ENCODE results near the gene LHFPL6.

The LHFPL6 gene

DNA sequence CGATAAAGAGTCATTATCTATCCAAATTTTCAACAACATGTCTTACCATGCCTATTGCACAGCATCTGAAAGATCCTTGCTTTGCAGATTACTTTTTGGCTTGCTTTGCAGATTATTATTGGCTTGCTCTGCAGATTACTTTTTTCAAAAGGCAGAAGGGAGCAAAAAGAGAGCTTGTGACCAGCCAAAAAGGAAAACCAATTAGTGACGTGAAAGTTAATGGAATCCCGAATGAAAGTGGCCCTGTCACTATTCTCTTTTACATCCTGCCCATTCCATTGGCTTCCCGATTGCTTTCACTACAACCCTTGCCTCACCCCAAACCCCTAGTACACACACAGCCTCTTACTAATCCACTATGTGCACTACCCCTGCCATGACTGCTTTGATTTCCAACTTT, 81.3 kb downstream of the LHFPL6 start:
- in situ Hi-C loops (cut with MboI; ENCODE audit: low sequenced_read_pairs) = no loop called here

DNA sequence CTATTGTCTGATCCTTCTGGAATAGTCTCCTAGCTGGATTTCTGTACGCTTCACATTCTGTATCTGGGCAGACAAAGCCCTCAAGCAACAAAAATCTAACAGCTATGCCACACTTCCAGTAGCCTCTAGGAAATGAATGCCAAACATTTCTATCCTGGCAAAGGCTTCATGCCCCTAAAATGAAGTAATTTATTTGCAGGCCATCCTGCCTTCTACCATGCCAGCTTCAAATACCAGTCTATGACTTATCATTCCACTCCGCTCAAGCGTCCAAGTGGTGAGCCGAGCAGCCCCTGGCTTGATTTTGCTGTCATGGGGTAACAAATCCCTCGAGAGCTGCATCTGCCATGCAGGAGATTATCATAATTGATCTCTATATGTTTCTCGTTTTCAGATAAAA, 86.9 kb downstream of the LHFPL6 start:
- in situ Hi-C loops (cut with MboI; ENCODE audit: low sequenced_read_pairs) = no loop called here

DNA sequence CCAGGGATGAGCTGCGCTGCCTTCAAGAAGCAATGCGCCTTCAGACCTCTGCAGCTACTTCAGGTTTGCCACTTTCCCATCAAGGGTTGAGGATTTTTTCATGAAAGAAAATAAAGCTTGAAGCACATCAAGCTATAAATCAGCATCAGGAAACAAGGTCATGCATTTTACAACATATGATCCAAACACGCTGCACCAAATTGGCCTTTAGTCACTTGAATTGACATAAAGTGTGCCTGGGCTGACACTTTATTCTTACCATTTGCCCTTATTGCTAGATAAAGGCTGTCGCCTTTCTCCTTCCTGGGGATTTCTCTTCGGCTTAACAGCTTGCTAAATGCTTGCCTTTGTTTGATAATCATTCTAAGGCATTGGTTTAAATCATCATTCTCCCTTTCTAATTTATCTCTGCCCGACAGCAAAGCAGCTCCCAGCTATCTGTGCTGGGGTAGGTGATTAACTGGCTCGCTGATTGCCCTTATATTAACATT, 87.7 kb downstream of the LHFPL6 start:
- in situ Hi-C loops (cut with MboI; ENCODE audit: low sequenced_read_pairs) = no loop called here

- in situ Hi-C loops (cut with MboI; ENCODE audit: low sequenced_read_pairs) = no loop called here
These were observed 90.3 kb downstream of the LHFPL6 start for GRCh38 chr13:39512687-39513086.

DNA sequence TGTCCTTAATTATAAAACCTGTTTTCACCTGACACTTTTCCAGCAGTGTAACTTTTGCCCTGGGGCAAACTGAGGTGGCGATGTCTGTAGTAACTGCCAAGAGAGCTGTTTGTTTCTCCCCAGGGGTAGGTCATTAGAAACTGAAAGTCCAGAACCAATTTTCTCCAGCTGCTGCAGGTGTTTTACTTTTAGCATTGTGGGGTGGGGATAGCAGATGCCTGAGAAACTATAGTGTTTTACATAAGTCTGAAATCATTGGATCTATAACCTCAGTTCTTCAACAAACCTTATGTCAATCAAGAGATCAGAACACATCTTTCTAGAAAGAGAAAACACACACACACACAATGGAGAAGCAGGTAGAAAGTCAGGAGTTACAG, 92.7 kb downstream of the LHFPL6 start:
- in situ Hi-C loops (cut with MboI; ENCODE audit: low sequenced_read_pairs) = no loop called here

DNA sequence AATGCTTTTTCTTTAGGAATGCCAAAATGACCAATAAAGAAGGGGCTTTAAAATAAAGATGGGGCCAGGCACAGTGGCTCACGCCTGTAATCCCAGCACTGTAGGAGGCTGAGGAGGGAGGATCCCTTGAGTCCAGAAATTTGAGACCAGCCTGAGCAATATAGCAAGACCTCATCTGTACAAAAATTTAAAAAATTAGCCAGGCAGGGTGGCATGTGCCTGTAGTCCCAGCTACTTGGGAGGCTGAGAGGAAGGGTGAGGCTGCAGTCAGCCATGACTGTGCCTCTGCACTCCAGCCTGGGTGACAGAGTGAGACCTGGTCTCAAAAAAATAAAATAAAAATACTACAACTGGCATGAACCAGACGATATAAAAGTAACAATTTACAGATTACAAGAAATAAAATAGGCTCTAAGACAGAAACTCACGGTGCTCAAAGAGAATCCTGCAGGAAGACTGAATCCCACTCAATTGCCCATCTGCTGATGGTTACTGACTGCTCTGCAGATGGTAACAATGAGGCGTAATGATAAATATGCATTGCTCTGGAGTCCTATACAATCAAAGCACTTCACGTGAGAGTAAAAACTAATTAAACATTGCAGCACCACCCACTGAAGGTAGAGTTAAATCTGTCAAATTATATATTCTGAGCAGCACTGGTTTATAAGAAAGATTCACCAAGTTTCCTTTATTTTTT, 93.2 kb downstream of the LHFPL6 start:
- in situ Hi-C loops (cut with MboI; ENCODE audit: low sequenced_read_pairs) = no loop called here

DNA sequence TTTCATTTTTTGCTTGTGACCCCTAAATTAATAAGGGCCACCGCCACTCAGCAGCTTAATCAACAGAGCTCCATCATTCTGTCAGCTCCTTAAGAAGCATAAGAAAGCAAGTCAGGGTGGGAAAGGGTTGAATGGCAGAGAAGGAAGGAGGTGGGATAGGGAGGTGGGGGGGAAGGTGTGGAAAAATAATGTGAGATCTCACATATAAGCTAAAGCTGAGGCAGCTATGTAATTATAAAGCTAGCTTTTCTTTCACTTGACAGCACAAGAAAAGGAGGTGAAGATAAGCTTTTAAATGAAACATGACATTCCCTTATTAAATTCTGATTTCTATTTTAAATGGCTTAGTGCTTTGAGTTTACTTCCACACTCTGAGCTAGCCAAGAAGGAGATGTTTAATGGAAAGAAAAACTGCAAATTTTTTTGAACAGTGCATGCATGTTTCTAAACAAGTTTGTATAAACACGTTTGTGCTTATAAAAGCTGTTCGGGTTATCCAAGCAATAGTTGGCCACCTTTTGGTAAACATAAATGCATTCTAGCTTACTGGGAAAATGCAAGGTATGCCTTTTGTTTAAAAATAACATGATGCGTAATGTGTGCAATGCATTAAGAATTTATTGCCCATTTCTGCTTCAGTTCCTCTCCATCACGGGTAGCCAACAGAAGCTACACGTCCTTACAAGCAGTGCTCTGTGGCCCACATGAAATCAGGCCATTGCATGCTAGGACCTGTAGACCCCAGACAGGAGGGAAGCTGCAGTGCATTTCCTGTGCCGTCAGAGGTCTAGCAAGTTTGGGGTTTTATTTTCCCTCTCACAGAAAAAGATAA, 96.2 kb downstream of the LHFPL6 start:
- in situ Hi-C loops (cut with MboI; ENCODE audit: low sequenced_read_pairs) = no loop called here

GRCh38 chr13:39505151-39505550, 97.8 kb downstream of the LHFPL6 start:
- in situ Hi-C loops (cut with MboI; ENCODE audit: low sequenced_read_pairs) = no loop called here

DNA sequence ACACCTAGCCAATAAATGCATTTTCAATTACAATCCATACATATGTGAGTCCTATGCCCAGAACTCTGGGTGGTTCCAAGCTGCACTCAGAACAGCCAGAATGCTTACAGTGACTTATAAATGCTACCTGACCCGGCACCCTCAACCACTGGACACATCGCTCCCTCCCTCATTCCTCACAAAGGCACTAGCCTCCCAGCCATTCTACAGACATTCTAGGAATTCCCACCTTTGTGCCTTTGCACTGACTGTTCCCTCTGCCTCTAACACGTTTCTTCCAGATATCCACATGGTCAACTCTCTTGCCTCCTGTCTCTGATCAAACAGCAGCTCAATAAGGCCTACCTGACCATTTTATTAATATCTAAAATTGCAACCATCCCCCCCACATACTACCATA, 99.9 kb downstream of the LHFPL6 start:
- in situ Hi-C loops (cut with MboI; ENCODE audit: low sequenced_read_pairs) = no loop called here

GRCh38 chr13:39501702-39502324, 101.2 kb downstream of the LHFPL6 start:
- in situ Hi-C loops (cut with MboI; ENCODE audit: low sequenced_read_pairs) = no loop called here

DNA sequence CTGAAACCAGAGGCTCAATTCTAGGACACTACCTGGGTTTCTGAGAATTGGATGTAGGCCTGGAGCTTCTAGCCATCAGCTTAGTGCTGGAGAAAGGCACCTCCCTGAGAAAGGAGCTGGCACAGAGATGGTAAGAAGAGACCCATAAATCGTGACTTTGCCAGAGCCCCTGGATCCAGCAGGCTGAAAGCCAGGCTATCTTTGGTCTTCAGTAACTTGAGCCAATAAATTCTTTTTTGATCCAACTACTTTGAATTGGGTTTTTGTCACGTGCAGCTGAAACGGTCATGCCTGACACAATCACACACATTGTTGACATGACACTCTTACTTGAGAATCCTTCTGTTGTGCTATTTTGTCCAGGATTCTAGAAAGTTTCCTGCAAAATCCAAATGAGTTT, 103.4 kb downstream of the LHFPL6 start:
- in situ Hi-C loops (cut with MboI; ENCODE audit: low sequenced_read_pairs) = no loop called here

DNA sequence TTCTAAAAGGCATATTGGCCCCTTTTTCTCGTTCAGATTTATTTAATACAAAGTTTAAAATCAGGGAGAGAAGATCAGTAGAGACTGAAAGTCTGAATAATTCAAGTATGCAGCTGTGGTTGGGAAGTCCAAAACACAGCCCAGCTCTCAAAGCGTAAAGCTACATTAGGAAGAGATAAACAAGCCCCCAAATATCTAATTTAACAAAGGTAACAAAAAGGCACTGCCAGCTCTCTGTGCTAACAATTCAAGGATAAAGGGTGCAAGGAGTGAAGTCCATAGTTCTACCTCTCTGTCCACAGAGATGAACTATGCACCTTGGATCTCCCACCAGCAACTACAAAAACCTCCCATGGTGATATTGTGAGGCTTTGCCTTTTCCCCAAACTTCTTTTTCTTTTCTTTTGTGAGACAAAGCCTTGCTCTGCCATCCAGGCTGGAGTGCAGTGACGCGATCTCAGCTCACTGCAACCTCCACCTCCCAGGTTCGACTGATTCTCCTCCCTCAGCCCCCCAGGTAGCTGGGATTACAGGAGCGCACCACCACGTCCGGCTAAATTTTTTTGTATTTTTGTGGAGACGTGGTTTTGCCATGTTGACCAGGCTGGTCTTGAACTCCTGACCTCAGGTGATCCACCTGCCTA, 104.4 kb downstream of the LHFPL6 start:
- in situ Hi-C loops (cut with MboI; ENCODE audit: low sequenced_read_pairs) = no loop called here

- in situ Hi-C loops (cut with MboI; ENCODE audit: low sequenced_read_pairs) = no loop called here
These were observed 106.5 kb downstream of the LHFPL6 start for GRCh38 chr13:39496506-39496905.

DNA sequence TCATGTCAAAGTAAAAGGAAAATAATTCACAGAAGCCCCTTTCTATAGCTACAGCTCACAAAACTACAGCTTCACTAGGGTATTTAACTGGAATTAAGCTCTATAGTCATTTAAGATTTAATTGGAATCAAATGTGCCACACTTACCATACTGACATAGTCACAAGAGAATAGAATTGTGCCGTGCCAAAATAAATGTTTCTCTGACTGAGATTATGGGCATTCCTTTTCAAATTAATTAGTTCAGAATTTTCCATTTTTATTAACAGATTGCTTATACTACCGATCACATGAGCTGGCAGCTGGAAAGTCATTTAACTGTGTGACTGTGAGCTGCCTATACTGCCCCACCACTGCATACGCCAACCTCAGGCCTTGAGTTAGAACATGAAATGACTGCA, 108.4 kb downstream of the LHFPL6 start:
- in situ Hi-C loops (cut with MboI; ENCODE audit: low sequenced_read_pairs) = no loop called here

GRCh38 chr13:39494006-39494405, 109.0 kb downstream of the LHFPL6 start:
- in situ Hi-C loops (cut with MboI; ENCODE audit: low sequenced_read_pairs) = no loop called here

DNA sequence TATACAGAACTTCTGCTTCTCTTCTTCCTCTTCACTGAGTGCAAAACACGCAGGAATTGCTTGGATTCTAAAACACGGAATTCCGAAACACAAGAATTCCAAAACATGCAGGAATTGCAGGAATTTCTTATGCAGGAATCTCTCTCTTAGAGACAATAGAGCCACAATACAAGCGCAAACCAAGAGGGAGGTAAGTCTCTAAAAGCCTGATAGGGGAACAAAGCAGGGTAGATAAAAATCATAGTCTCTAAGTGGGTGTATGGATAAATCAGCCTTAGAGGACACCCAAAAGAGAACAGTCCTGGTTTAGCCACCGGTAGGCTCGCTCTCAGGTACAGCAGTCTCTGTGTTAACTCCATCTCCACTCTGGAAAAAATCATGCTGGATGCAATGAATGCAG, 112.9 kb downstream of the LHFPL6 start:
- in situ Hi-C loops (cut with MboI; ENCODE audit: low sequenced_read_pairs) = no loop called here

- in situ Hi-C loops (cut with MboI; ENCODE audit: low sequenced_read_pairs) = no loop called here
These were observed 116.2 kb downstream of the LHFPL6 start for GRCh38 chr13:39486758-39487157.

- in situ Hi-C loops (cut with MboI; ENCODE audit: low sequenced_read_pairs) = no loop called here
These were observed 117.7 kb downstream of the LHFPL6 start for GRCh38 chr13:39485314-39485700.

DNA sequence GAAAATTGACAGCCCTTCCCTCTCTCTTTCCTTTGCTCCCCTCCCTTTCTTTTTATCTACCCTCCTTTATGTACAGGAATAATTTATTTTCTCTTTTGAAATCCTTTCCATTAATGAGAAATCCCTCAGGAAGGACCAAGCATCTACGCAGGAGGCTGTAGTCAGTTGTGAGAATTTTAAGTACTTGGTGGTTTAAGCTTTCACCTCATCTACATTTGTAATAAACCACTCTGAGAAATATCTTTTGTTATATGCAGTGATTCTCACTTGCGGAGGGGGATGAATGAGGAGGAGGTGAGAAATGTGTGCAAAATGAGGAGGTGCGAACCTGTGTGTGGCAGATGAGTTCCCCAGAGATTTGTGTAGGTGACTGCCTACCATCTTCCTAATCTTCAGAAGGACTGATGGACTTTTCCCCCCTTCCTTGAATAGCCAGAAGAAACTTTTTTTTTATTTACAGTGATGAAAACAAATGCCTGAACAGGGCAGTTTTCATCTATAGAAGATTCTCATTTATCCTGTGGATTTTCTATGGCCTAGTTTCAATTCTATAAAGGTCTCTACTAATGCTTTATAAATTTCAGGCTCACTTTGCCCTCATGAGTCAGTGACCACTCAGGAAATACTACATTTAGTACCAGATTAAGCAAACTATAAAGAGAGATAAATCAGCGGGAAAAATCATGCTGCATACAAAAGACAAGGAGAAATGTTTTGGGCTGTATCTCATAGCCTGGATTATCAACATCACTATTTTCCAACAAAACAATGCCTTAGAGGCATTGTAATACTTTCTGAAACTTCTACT, 118.3 kb downstream of the LHFPL6 start:
- in situ Hi-C loops (cut with MboI; ENCODE audit: low sequenced_read_pairs) = no loop called here

GRCh38 chr13:39483326-39483725, 119.7 kb downstream of the LHFPL6 start:
- in situ Hi-C loops (cut with MboI; ENCODE audit: low sequenced_read_pairs) = no loop called here

DNA sequence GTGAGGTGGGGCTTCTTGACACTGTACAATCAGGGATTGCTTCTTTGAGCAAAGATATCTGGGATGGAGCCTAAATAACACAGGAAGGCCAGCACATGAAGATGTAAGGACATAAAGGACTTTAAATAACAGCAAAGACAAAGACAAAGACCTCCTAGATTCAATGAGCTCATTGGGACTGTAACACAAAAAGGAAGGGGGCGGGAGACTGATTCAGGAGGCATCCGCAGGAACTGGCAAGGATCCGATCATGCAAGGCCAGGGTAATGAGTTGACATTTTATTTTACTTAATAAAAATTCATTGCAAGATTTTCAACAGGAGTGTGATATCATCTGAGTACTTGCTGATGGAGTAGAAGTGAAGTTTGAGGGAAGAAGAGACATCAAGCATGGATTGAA, 121.5 kb downstream of the LHFPL6 start:
- in situ Hi-C loops (cut with MboI; ENCODE audit: low sequenced_read_pairs) = no loop called here

Data from hTERT RPE-1 (cell line).